Uterus (tissue), 2 donors: ENCODE measurements around the gene EXOC4.

ENCODE experiments used
- CTCF ChIP-seq, 4 experiments: fragments of 200-600 bp in 2 of 4; fragments of 450-650 bp in 2 of 4; sonication (generic) in 2 of 4; IDR thresholded peaks; one replicate each; pipeline ENCODE4 v1.5.1; 2016 to 2019; ENCODE audit warnings: antibody characterized with exemption in 4 of 4, mild to moderate bottlenecking in 2 of 4, moderate library complexity in 1 of 4
- POLR2A ChIP-seq, 2 donors: fragments of 450-650 bp; IDR thresholded peaks; one replicate each; pipeline ENCODE4 v1.6.1; 2016; ENCODE audit warnings: antibody characterized with exemption in 2 of 2, mild to moderate bottlenecking in 1 of 2, moderate library complexity in 1 of 2

GRCh38 chr7:133252858-133253518, at the start of gene EXOC4:
- TF ChIP-seq POLR2A (IDR thresholded peaks at IDR 0.05) (peak in 1 of 2 donors; percentile 38), CTCF (IDR thresholded peaks at IDR 0.05) (peak in 1 of 4 experiments; percentile 7)
